ES-I3 (cell line): Measurements from ENCODE around the gene YLPM1.

ENCODE experiments used
- H3K36me3 ChIP-seq: 2 replicates; pipeline ENCODE4 v1.6.1; 2013; ENCODE audit warnings: mild to moderate bottlenecking, low read length, control low read depth, moderate library complexity; ENCODE audit not compliant: insufficient read depth
- H3K4me1 ChIP-seq: 2 replicates; pipeline ENCODE4 v1.6.1; 2013; ENCODE audit warnings: mild to moderate bottlenecking, control low read depth, low read length; ENCODE audit not compliant: insufficient read depth
- H3K9ac ChIP-seq: 2 replicates; pipeline ENCODE4 v1.6.1; 2013; ENCODE audit warnings: low read depth, mild to moderate bottlenecking, low read length, moderate library complexity
- H3K9me3 ChIP-seq: 2 replicates; pipeline ENCODE4 v1.6.1; 2013; ENCODE audit warnings: mild to moderate bottlenecking, low read length, moderate library complexity; ENCODE audit not compliant: control insufficient read depth, insufficient read depth

YLPM1 gene

DNA sequence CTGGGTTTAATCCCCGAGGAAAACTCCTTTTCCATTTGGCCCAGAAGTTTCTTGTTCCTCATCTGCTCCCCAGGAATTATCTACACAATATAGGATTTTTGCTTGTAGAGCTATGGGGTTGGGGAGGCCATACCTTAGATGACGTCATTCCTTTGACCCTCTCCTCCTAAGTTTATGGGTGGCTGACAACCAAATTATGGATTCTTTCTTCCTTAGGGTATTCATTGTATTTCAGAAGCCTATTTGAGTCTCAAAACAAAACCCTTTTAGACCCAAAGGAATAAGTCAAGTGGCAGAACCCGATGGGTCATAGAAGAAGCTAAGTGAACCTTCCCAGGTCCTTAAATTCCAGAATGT, 98.6 kb downstream of the YLPM1 start:
- H3K4me1 ChIP-seq: no peaks in the 10 kb centered on the region
- no peaks in the 10 kb centered on the region for H3K36me3 ChIP-seq
- H3K9ac ChIP-seq: no peak overlapping the region
- no peaks in the 10 kb centered on the region for H3K9me3 ChIP-seq

DNA sequence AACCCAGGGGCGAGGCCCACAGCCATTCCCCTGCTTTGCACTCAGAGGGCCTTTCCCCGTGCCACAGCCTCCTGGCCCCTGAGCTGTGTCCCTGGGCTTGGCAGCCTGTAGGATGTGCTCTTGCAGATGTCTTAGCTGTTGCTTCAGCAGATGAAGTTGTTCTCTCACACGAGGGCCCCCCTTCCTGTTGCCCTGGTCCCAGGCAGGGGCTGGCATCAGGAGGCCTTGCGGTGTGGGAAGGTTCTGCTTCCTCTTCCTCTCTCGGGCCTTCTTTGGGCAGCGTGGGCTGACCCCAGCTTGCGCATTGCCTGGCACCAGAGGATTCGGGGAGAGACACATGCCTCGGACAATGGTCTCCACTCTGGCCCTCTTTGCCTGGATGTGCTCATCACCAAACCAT, 100.2 kb downstream of the YLPM1 start:
- no peak overlapping the region for H3K9ac ChIP-seq
- no peaks in the 10 kb centered on the region for H3K9me3 ChIP-seq
- no peaks in the 10 kb centered on the region for H3K4me1 ChIP-seq
- H3K36me3 ChIP-seq: no peaks in the 10 kb centered on the region

DNA sequence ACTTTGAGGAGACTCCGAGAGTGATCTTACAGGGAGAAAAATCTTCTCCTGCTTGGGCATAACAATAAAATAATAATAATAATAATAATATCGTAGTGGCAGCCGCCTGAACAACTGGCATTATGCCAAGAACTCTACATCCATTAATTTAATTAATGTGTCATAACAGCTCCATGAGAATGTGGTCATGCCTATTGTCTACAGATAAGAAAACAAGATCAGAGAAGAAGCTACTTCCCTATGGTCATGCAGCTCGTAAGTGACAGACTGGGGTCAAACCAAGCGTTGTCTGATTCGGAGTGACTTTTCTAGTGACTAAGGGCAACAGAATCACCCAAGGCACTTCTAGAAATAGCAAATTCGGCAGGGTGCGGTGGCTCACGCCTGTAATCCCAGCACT, 101.1 kb downstream of the YLPM1 start:
- H3K9ac ChIP-seq: no peak overlapping the region
- no peaks in the 10 kb centered on the region for H3K4me1 ChIP-seq
- no peaks in the 10 kb centered on the region for H3K9me3 ChIP-seq
- no peaks in the 10 kb centered on the region for H3K36me3 ChIP-seq

DNA sequence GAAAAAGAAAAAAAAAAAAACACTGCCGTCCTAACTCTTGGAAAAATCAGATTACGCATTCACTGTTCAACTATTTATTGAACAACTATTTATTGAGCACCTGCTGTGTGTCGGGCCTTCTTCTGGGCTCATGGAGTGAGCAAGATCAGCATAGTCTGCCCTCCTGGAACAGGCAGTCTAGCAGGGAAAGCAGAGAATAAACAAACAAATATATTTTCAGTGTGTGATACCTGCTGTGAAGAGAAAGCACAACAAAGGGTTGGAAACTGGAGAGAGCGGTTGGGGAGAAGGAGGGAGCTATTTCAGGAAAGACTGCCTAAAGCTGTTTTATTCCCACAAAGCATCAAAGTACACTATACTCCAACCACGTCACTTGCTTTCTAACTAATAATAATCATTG, 102.0 kb downstream of the YLPM1 start:
- H3K9me3 ChIP-seq: no peaks in the 10 kb centered on the region
- no peak overlapping the region for H3K9ac ChIP-seq
- H3K36me3 ChIP-seq: no peaks in the 10 kb centered on the region
- no peaks in the 10 kb centered on the region for H3K4me1 ChIP-seq

DNA sequence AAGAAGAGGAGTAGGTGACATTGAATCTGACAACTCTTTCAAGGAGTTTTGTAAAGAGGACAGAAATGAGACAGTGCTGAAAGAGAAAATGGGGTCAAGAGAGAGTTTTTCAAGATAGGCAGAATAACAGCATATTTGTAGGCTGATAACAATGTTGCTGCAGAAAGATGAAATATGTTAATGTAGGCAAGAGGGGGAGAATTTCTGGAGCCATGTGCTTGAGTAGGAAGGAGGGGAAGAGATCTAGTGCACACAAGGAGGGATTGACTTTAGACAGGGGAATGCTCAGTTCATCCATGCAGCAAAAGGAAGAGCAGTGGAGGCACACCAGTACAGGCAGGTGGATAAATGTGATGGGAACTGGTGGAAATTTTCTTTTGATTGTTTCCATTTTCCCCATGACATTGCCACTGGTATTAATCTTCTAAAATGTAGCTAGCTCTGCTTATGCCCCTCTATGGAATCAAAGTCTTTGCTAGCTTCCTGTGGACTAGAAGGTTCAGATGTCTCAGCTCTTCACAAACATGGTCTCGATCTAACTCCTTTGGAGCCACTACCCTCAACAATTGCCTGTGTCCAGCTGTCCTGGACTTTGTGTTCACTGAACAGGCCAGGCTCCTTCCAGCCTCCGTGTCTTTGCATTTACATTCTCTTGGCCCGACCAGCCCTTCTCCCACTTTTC, 103.7 kb downstream of the YLPM1 start:
- no peak overlapping the region for H3K9ac ChIP-seq

DNA sequence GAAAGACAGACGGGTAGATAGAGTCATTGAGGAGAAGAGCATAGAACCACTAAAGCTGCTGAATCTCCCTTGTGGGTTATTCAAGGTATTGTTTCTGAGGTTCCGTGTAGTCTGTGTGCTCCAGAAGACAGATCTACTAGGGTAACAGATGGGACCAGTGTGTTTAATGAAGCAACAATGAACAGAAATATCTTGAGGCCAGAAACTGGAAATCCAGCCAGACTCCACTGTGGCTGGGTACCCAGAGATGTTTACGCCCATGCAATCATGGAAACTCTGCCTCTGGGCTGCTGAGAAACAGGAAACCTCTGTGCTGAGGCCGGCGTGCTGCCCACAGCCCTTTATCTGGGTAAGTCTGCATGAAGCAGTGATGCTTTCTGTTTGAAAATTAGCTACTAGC, 104.6 kb downstream of the YLPM1 start:
- no peaks in the 10 kb centered on the region for H3K36me3 ChIP-seq
- H3K4me1 ChIP-seq: no peaks in the 10 kb centered on the region
- H3K9me3 ChIP-seq: no peaks in the 10 kb centered on the region
- no peak overlapping the region for H3K9ac ChIP-seq

More for the DNA sequence above, 103.7 kb downstream of the YLPM1 start:
- H3K36me3 ChIP-seq: no peaks in the 10 kb centered on the region
- H3K4me1 ChIP-seq: no peaks in the 10 kb centered on the region
- no peaks in the 10 kb centered on the region for H3K9me3 ChIP-seq

DNA sequence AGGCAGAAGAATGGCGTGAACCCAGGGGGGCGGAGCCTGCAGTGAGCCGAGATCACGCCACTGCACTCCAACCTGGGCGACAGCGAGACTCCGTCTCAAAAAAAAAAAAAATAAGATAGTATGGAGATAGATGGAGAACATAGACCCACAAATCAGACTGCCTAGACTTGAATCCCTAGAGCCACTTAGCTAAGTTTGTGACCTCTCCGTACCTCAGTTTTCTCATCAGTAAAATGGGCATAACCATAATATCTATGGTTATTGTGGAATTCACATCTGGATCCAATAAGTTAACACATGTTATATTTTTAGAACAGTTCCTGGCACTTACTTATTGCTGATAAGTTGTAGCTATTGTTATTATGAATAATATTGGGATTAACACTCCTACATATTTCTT, 105.6 kb downstream of the YLPM1 start:
- no peak overlapping the region for H3K9ac ChIP-seq

DNA sequence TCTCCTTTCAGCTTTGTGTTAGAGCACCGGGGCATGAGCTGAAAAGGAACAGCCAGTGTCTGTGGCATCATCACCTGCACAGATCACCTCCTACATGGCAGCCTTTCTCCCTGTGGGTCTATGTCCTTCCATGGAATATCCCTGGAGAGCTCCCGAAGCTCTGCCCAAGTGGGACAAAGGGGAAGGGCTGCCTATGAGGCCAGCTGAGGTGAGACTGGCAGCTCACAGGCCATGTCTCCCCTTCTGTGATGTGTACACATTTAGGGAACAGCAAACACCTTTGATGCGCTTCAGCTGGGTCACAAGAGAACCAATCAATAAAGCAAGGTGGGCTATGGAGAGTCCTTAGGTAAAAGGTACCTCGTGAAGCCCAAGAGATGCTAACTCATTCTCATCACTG, 108.7 kb downstream of the YLPM1 start:
- Histone ChIP-seq H3K9me3 (no peaks in the 10 kb centered on the region), H3K4me1 (no peaks in the 10 kb centered on the region), H3K36me3 (no peaks in the 10 kb centered on the region), H3K9ac (no peak overlapping the region)

More for the DNA sequence above, 105.6 kb downstream of the YLPM1 start:
- no peaks in the 10 kb centered on the region for H3K36me3 ChIP-seq
- no peaks in the 10 kb centered on the region for H3K4me1 ChIP-seq
- no peaks in the 10 kb centered on the region for H3K9me3 ChIP-seq

DNA sequence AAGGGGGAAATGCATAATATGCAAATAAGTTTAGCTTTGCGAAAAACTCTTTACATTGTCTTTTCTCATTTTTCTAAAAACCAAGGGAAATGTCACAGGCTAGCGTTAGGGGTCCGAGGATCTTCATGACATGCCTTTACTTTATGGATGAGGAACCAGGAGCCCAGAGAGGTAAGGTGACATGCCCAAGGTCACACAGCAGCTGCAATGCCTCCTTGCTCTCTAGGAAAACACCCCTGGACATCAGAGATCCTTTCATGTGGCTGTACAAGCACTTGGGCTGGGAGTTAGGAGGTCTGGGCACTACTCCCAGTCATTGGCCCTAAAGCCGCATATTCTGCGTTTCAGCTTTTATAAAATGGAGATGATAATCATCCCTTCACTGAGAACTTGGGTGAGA, 112.1 kb downstream of the YLPM1 start:
- no peaks in the 10 kb centered on the region for H3K4me1 ChIP-seq
- no peaks in the 10 kb centered on the region for H3K36me3 ChIP-seq
- no peaks in the 10 kb centered on the region for H3K9me3 ChIP-seq
- H3K9ac ChIP-seq: no peak overlapping the region

DNA sequence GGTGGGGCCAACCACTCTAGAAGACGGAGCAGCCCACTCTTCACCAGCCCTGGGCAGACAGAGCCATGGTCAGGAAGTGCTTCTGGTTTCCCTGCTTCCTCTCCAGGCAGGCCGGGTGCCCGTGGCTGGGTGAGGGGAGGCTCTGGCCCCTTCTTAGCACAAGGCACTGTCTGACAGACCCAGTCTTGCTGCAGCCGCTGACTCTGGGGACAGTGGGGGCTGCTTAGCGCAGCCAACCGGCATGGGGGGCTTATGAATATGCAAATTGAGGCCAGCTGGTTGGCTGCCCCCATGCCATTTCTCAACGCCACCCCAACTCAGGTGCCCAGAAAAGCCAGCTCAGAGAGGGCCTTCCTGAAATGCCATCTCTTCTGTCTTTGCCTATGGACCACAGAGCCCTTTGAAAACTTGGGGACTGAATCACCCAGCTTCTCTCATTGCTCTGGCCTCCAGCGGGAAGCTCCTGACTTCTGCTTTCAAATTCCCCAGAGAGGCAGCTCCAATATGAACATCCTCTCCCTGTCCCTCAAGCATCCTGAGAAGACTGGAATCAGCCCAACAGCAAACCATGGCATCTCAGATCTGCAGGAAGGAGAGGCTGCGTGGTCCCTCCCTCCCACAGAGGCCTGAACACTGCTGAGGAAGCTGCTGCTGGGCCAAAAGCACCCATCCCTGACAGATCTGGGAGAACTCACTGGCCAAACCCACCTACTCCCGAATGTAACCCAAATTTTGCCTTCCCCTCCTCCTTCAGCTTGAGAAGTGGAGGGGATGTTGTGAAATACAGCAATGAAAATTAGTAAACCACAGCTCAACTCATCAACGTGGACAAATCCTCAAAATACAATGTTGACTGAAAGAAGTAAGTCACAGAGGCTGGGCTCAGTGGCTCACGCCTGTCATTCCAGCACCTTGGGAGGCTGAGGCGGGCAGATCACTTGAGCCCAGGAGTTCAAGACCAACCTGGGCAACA, 113.1 kb downstream of the YLPM1 start, which contains the start of gene PROX2:
Gene PROX2 (minus strand): TSS at position 205 of the 973 bp plus-strand sequence. CDS start 12,311 bp downstream, outside the sequence.
- no peak within 1 kb of the TSS for H3K9ac ChIP-seq
- H3K4me1 ChIP-seq: no peaks in the 10 kb centered on the region
- no peaks in the 10 kb centered on the region for H3K36me3 ChIP-seq
- no peaks in the 10 kb centered on the region for H3K9me3 ChIP-seq

DNA sequence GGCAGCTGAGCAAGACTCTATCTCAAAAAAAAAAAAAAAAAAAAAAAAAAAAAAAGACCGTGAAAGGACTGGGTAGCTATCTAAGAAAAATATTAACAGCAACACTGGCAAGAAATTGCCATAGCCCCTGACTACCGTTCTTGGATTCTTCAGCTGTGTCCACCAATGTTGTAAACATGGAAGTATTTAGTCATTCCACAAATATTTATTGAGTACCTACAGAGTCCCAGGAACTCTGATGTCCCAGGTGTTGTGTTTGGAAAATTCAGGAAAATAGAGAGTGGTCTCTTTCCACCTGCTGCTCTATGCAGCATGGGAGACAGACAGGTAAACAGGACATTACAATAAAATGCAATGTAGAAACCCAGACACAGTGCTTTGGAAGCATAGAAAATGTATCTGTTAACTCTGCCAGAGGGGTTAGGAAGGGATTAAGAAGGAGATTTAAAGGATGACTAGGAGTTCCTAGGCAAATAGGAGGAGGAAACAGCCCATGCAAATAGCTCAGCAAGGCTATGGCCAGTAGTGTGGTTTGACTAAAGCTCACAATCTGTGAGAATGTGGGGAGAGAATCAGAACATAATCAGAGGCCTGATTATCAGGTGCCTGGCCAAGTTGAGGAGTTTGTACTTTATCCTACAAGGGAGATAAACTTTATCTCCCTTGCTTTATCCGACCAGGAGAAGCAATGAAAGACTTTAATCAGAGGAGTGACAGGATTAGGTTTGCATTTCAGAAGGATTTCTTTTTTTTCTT, 116.5 kb downstream of the YLPM1 start:
- Histone ChIP-seq H3K4me1 (peaks cover 7% of the 10 kb centered on the region; the same call in 1 of the 2 replicates), H3K36me3 (no peaks in the 10 kb centered on the region), H3K9me3 (no peaks in the 10 kb centered on the region), H3K9ac (no peak overlapping the region; the same call in 1 of the 2 replicates)

DNA sequence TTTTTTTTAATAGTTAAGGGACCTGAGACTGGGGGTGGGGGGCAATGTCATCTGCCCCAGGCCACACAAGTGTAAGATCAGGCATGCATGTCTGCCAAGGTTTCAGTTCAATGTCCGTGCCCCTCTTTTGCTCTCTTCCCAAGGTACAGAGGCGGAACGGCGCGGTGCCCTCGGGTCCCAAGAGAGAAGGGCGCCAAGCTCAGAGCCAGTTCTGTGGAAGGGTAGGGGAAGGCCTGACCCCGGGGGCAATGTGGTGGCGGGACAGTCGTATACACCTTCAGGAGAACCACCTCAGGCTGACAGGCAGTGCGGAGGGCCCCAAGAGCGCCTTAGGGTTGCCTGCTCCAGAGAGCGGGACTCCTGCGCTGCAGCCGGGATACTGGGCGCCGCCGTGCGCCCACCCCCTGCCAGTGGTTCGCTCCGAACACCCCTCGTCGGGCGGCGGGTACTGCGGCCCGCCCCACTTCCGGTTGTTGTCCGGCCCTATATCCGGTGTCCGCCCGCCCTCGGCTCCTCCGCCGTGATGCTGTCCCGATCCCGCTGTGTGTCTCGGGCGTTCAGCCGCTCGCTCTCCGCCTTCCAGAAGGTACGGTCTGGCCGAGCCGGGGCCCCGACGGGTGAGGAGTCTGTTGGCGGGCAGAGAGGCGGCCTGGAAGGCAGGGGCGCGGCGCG, 118.5 kb downstream of the YLPM1 start, which contains the start of gene DLST:
Gene DLST (plus strand): TSS at position 486 of the 672 bp plus-strand sequence. CDS start 38 bp downstream, at position 524.
- H3K4me1 ChIP-seq: peaks cover 24% of the 10 kb centered on the region
- H3K9ac ChIP-seq: peak within 1 kb of the TSS; percentile 59
- no peaks in the 10 kb centered on the region; the same call in 1 of the 2 replicates for H3K36me3 ChIP-seq
- no peaks in the 10 kb centered on the region for H3K9me3 ChIP-seq

DNA sequence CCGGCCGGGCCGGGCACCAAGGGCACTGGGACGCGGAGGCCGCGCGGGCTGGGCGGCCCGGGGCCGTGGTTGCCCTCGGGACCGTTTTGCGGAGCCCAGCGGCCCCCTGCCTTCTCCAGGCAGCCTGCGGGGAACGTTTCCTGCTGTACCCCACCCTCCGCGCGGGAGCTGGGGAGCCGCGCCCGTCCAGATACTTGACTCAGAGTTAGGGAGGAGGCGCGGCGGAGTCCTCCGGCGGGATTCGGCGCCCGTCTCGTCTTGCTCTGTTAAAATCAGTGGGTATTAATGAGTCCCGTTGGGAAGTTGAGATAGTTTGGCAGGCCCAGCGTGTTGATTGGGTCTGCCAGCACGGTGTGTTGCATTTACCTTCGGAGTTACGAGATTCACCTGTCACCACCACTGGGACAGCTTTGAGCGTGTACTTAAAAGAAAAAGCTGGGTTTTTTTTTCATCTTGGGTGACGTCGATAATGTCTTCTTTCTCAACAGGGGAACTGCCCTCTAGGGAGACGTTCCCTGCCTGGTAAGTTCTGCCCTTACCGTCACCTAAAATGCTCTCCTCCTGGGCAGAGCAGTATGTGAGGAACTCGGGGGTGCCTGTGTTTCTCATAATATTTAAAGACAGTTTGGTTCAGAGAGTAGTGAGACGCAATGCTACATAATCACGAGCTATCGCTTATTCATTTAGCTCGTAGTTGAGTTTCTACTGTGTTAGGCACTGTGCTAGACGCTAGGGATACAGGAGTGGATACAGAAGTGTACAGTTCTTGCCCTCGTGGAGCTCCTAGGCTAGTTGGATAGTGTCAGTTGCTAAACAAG, 119.2 kb downstream of the YLPM1 start:
- Histone ChIP-seq H3K9me3 (no peaks in the 10 kb centered on the region), H3K9ac (peak overlapping the region; percentile 59), H3K4me1 (peaks cover 24% of the 10 kb centered on the region), H3K36me3 (no peaks in the 10 kb centered on the region; the same call in 1 of the 2 replicates)
